Measurements from ENCODE around the gene PSTPIP2.

- no peak for TF ChIP-seq GATA3 (IDR thresholded peaks at IDR 0.05; ENCODE audit: low read depth, low read length)
- TF ChIP-seq GATA2 (IDR thresholded peaks at IDR 0.05; ENCODE audit: low read depth, low read length), result no peak
These were observed 131.3 kb downstream of the PSTPIP2 start for GRCh38 chr18:45940724-45941123.
